Measurements from ENCODE around the gene ANKRD66. TPM values are rescaled to one million over a fixed set of nuclear protein-coding genes. Genes with fewer than 3 reads are reported as not detected.

The ANKRD66 gene
- total and polyA plus RNA-seq, 3 donors from 2014 or later = 0.83 TPM; not detected in 2

- Histone ChIP-seq H3K4me3 (no peak within 1 kb of the TSS), H3K4me1 (no peaks in the 10 kb centered on the region), H3K36me3 (ENCODE audit: low read depth, missing control alignments) (no peaks in the 10 kb centered on the region), H3K27me3 (no peaks in the 10 kb centered on the region), H3K27ac (no peak within 1 kb of the TSS), H3K9me3 (no peaks in the 10 kb centered on the region)
- intact Hi-C loops (cut with DNase I; ENCODE audit: low total_unique reads) = no loop called here
- no peak for DNase-seq
- 93 to 95% methylated on average over 8 of the region's 8 CpGs for WGBS, 2 donors
- TF ChIP-seq, protein P1, sequence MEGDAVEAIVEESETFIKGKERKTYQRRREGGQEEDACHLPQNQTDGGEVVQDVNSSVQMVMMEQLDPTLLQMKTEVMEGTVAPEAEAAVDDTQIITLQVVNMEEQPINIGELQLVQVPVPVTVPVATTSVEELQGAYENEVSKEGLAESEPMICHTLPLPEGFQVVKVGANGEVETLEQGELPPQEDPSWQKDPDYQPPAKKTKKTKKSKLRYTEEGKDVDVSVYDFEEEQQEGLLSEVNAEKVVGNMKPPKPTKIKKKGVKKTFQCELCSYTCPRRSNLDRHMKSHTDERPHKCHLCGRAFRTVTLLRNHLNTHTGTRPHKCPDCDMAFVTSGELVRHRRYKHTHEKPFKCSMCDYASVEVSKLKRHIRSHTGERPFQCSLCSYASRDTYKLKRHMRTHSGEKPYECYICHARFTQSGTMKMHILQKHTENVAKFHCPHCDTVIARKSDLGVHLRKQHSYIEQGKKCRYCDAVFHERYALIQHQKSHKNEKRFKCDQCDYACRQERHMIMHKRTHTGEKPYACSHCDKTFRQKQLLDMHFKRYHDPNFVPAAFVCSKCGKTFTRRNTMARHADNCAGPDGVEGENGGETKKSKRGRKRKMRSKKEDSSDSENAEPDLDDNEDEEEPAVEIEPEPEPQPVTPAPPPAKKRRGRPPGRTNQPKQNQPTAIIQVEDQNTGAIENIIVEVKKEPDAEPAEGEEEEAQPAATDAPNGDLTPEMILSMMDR (IDR thresholded peaks at IDR 0.05) = no peak
- no peak for TF ChIP-seq POLR2A (IDR thresholded peaks at IDR 0.05)
Measured at GRCh38 chr6:46793138-46793537, 46.4 kb downstream of the ANKRD66 start, which contains the start of gene MEP1A. TSS of gene MEP1A (plus strand) at chr6:46793389. CDS start at chr6:46793399, 10 bp downstream.

DNA sequence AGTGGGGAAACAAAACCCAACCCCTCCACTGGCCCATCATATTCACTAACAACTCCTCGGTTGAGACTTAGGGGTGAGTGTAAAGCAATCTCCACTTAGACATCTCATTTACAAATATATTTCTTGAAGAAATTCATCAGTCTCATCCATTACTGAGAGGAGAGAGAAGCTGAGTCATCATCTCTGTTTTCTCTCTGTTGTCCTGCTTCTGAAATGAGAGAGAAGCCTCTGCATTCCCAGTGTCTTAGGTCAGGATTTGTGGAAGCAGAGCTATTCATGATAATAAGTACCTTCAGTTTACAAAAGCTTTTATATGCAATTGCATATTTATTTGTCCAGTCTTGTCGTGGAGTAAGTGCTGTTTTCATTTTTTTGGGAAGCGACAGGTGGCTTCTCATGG is 47.3 kb downstream of the ANKRD66 start:
- no peak overlapping the region for H3K4me3 ChIP-seq

DNA sequence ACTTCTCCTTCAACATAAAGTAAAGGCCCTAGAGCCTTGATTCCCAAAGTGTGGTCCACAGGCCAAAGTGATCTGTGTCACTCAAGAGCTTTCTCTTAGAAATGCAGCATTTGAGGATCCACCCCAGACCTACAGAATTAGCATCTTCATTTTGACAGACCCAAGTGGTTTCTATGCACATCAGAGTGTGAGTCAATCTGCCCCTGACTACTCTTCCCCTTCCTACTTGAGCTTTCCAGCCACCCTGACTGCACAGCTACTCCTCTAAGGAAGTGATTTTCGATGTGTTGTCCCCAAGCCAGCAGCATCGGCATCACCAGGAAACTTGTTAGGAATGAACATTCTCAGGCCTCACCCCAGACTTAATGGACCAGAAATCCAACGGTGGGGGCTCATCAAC is 49.1 kb downstream of the ANKRD66 start:
- Histone ChIP-seq H3K4me1 (no peaks in the 10 kb centered on the region), H3K9me3 (no peaks in the 10 kb centered on the region), H3K27ac (no peak overlapping the region), H3K4me3 (no peak overlapping the region), H3K36me3 (ENCODE audit: low read depth, missing control alignments) (no peaks in the 10 kb centered on the region), H3K27me3 (no peaks in the 10 kb centered on the region)
- 100% methylated on average over 3 of the region's 3 CpGs for WGBS, 2 donors
- TF ChIP-seq POLR2A (IDR thresholded peaks at IDR 0.05) = no peak
- TF ChIP-seq, protein P1 (IDR thresholded peaks at IDR 0.05) = no peak
- no peak for DNase-seq
- intact Hi-C loops (cut with DNase I; ENCODE audit: low total_unique reads) = no loop called here

More for the DNA sequence above, 47.3 kb downstream of the ANKRD66 start:
- intact Hi-C loops (cut with DNase I; ENCODE audit: low total_unique reads) = no loop called here
- Histone ChIP-seq H3K9me3 (no peaks in the 10 kb centered on the region), H3K4me1 (no peaks in the 10 kb centered on the region), H3K27me3 (no peaks in the 10 kb centered on the region), H3K36me3 (ENCODE audit: low read depth, missing control alignments) (no peaks in the 10 kb centered on the region), H3K27ac (no peak overlapping the region)
- TF ChIP-seq POLR2A (IDR thresholded peaks at IDR 0.05) = no peak
- TF ChIP-seq, protein P1 (IDR thresholded peaks at IDR 0.05) = no peak
- no peak for DNase-seq
- 84 to 87% methylated on average over 3 of the region's 3 CpGs for WGBS, 2 donors

DNA sequence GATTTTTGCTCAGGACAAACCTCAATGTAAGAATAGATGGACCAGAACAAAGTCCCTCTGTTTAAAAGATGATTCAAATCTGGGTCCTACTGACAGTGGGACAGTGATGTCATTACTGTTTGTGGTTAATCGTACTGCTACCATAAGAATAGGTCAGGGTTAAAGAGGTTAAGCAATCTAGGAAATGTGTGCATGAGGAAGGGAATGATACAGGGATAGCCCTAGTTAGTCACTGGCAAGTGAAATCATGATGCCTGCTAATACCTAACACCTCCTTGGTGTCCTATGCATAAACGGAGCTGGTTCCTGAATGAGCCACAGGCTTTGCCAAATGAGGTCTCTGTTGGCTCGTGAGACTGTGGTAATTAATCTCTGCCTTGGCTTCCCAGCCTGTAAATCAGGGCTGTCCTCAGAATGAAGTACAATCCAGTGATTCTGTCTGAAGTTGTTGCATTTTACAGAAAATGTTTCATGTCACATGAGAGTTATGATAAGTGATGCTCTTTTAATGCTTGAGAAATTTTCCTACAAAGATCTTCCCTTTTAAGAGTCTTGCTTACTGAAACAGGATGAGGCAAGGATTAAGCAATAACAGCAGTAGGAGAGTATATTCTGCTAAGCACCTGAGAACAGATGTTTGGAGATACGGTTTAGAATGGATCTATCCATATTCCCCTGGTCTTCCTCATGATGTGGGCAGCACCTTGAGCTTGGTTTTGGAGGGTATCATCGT is 50.3 kb downstream of the ANKRD66 start:
- H3K36me3 ChIP-seq (ENCODE audit: low read depth, missing control alignments) = no peaks in the 10 kb centered on the region
- intact Hi-C loops (cut with DNase I; ENCODE audit: low total_unique reads) = no loop called here
- 67% methylated on average over 5 of the region's 5 CpGs for WGBS, 2 donors
- H3K27me3 ChIP-seq = no peaks in the 10 kb centered on the region
- TF ChIP-seq, protein P1 (IDR thresholded peaks at IDR 0.05) = no peak
- TF ChIP-seq POLR2A (IDR thresholded peaks at IDR 0.05) = no peak
- DNase-seq = no peak
- H3K9me3 ChIP-seq = no peaks in the 10 kb centered on the region
- H3K4me1 ChIP-seq = no peaks in the 10 kb centered on the region
- H3K4me3 ChIP-seq = no peak overlapping the region
- no peak overlapping the region for H3K27ac ChIP-seq

DNA sequence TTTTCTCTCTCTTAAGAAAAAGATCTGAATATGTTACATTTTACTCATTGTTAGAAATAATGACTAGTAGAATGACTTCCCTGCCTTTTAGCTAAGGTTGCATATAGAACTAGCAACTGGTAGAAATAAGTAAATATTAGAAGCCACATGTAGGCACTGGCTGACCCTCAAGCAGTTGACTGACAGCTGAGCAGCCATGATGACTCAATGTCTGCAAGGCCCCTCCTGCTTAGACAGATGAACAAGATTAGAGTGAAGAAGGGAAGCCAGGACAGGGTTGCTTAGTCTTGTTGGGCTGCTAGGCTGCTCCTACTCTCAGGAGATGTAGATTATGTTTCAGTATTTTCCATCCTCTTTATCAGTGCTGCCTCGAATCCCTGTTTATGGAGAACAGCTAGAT is 52.9 kb downstream of the ANKRD66 start:
- no peaks in the 10 kb centered on the region for H3K9me3 ChIP-seq
- WGBS, 2 donors = 62 to 73% methylated on average over 1 of the region's 1 CpG
- H3K4me1 ChIP-seq = no peaks in the 10 kb centered on the region
- TF ChIP-seq, protein P1 (IDR thresholded peaks at IDR 0.05) = no peak
- no peak for TF ChIP-seq POLR2A (IDR thresholded peaks at IDR 0.05)
- no peak overlapping the region for H3K27ac ChIP-seq
- H3K4me3 ChIP-seq = no peak overlapping the region
- intact Hi-C loops (cut with DNase I; ENCODE audit: low total_unique reads) = no loop called here
- no peaks in the 10 kb centered on the region for H3K36me3 ChIP-seq (ENCODE audit: low read depth, missing control alignments)
- no peaks in the 10 kb centered on the region for H3K27me3 ChIP-seq
- DNase-seq = no peak

Measured in testis (tissue), 3 donors.